A204.1 (cell line): ENCODE data around the gene GSC2.

Experiments
- FAIRE-seq: peaks from 2 replicates; lab custom pipeline; 2012; peaks lifted over from hg19 to GRCh38; lab: Jason Lieb, UNC

GSC2 gene

DNA sequence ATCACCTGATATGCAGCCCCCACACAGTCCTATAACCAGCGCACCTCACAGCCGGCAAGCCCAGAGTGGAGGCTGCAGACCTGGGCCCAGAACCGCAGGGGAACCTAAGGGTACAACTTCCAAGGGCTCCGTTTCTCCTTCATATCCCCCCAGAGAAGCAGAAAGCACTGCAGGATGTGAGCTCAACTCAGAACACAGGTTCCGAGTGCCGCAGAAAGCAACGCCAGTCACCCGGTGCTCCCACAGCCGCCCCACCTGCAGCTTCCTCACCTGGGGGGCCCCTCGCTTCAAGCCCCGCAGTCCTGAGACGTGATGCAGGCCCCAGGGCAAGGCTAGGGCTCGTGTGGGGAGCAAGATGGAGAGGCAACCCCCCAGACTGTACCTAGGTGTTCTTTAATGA, 16.5 kb downstream of the GSC2 start:
- no peak for FAIRE-seq

DNA sequence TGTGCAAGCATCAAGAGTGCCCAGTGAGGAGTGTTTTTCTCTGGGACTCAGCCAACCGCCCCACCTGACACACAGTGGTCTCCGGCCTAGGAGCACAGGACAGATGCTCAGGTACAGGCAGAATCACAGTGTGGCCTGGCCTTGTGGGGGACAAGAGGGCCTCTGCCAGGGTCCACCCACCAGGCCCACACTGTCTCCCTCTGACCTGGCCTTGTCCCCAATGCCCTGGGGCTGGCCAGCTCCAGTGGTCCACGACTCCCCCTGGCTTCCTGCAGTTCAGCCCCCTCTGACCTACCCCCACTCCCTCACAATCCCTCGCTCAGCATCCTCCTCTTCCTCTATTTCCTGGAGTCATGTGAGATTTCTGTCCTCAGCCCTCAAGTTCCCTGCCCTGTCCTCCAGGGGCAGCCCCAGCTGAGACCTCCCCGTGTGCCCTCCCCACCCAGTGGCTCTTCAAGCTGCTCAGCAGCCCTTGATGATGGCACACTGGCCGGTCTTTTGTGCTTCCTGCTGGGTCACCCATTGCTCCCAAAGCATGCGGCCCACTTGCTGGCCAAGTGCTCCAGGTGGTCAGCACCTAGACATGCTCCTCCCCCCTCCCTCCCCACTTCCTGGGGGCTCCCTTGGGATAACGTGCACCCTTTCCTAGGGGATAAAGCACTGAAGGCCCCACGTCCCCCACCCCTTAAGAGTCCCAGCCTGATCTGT, 17.2 kb downstream of the GSC2 start:
- FAIRE-seq, result no peak

- FAIRE-seq, result no peak
Measured at GRCh38 chr22:19132153-19132552, 17.9 kb downstream of the GSC2 start.

GRCh38 chr22:19131685-19132015, 18.4 kb downstream of the GSC2 start:
- no peak for FAIRE-seq

GRCh38 chr22:19130959-19131684, 19.0 kb downstream of the GSC2 start, which contains the start of gene TSSK2:
TSS of gene TSSK2 (plus strand) at chr22:19131308. CDS start at chr22:19131400, 92 bp downstream.
- no peak for FAIRE-seq

GRCh38 chr22:19129871-19130270, 20.2 kb downstream of the GSC2 start:
- FAIRE-seq, result no peak

DNA sequence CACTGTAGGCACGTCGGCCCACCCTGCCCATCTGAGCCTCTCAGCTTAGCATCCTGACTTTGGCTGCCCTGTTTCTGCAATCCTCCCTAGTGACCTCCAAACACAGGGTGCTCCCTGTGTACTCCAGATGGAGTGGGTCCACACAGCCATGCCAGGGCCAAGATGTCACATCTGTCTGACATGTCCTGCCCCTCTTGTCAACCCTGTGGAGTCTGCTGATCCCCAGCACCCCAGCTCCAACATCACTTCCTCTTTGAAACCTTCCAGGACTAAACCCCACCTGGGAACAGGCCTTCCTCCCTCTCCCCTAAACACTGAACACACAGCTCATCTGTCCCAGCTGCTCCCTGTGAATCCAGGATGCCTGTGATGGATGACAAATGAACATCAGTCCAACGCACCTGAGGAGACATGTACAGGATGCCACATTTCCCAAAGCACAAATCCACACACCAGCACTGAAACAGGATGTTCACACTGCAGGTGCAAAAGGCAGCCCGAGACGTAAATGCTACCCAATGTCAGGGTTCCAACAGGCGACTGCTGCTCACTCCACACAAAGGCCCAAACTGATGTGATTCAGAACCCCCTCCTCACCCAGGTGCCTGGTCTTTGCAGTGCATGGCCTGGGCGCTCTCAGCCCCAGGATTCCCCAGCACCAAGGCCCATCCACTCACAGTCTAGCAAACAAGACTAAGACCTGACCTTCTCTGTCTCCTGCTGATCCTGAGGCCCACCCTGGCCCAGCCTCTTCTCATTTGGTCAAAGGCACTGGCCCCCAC, 21.0 kb downstream of the GSC2 start:
- no peak for FAIRE-seq

DNA sequence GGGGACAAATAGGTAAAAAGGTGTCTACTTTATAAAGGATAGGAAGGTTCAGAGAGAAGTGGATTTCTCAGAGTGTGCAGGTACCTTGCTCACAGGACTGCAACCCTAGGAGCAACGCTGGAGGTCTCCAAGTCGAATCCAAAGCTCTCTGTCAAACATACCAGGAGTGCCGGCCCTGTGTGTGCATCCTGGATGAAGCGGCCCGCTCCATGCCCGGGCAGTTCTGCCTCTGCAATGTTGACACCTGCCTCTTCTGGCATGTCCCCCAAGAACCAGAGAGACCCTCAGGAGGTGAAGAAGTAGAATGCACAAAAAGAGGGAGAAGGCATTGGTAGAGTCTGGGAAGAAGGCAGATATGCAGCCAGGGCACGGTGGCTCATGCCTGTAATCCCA, 22.1 kb downstream of the GSC2 start:
- FAIRE-seq, result no peak

DNA sequence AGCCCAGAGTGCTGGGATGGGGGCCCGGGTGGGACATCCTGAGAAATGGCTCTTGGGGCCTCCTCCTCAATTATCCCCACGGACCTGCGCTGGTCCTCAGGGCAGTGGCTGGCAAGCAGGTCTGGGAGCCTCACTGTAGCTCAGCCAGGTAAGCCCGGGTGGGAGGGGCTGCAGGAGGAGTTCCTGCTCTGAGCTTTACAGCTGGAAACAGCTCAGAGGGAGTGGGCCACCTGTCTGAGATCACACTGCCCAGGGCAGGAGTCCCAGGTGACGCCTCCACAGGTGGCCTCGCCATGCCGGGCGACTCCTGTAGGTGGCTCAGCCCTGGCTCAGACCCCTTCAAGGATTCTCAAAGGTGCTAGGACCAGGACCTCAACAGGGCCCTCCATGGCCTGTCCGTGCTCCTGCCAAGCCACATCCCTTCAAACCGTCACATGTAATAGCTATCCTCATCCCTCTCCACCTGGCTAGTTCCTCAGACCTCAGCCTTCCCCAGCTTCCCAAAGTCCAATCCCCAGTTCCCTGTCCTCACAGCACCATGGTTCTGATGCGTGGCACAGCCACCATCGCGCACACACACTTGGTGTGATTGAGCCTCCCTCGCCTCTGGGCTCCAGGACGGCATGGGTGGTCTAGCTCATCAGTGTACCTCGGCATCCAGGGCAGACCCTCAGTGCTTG, 22.6 kb downstream of the GSC2 start:
- no peak for FAIRE-seq

DNA sequence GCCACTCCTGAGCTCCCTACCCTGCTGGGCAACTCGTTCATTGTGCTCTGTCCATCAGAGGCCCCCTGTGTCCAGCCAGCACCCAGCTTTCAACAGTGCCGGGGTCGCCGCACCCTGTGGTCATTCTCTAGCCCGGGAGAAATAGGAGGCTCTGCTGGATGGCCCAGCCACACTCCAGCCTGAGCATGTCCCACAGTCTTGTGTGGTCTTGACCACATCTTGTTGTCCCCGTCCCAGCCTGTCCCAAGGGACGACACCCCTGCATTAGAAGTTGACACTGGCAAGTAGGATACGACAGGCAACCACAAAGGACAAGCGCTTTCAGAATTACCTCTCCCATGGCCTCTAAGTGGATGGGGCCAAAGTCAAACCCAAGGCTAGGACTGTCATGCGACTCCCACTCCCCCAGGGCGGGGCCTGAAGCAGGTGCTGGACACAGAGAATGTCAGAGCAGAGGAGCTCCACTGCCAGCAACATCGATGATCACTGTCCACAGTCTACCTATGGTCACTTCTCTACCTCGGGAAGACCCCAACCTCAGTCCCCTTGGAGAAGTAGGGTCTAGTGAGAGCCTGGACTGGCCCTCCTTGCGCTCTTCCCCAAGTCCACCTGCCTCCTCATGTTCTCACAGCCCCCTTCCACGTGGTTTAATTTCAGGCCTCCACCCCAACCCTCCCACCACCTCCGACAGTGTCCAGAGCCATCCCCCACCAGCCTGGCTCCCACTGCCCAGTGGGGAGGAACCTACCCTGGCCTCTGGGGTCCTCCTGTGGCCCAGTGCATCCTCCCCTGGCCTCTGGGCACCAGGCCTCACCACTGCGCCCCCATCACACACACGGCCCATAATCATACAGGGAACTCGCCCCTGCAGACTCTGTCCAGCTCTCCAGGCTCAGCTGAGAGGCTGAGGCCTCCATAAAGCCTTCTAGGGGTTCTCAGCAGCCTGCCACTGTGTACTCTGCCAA, 23.5 kb downstream of the GSC2 start:
- no peak for FAIRE-seq

GRCh38 chr22:19125474-19126308, 24.4 kb downstream of the GSC2 start:
- FAIRE-seq, result no peak

DNA sequence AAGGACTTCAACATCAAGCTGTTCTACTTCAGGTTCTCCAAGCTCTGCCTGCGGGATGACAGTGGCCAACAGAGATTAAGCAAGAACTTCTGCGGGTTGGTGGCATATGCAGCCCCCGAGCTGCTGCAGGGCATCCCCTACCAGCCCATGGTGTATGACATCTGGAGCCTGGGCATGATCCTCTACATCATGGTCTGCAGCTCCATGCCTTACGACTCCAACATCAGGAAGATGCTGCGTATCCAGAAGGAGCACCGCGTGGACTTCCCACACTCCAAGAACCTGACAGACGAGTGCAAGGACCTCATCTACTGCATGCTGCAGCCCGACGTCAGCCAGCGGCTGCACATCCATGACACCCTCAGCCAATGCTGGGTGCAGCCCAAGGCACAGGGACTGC, 25.1 kb downstream of the GSC2 start:
- FAIRE-seq, result no peak

DNA sequence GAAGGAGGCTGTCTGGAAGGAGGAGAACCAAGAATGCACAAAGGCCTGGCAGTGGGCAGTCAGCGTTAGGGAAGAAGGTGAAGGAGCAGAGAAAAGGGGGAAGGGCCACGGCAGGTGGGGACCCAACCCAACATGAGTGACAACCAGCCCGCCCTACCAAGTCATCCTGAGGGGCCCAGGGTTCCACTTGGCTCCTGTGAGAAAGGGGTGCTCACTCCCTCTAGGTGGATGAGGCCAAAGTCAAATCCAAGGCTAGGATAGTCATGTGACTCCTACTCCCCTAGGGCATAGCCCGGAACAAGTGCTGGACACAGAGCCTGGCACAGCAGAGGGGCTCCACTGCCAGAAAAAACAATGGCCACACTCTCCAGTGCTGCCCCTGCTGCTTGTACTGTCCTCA, 25.7 kb downstream of the GSC2 start:
- no peak for FAIRE-seq

DNA sequence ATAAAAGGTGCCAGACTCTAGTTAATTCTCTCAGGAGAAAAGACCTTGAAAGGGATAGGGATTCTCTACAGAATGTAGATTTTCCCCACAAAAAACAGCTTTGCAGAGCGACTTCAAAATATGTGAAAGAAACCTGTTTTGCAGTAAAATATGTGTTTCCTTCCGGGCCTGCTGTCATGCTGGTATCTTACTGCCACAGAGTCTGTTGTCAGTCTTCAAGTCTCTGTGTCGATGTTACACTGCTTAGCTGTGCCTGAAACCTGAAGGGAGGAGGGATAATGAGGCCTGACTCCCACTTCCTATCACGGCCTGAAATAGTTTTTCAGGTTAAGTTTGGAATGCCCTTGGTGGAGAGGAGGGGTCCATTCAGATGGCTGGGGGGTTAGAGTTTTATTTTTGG, 26.2 kb downstream of the GSC2 start:
- no peak for FAIRE-seq

GRCh38 chr22:19122752-19123492, 27.2 kb downstream of the GSC2 start:
- no peak for FAIRE-seq

- FAIRE-seq, result no peak
Measured at GRCh38 chr22:19122143-19122751, 27.8 kb downstream of the GSC2 start, which contains the start of gene DGCR2. TSS of gene DGCR2 (minus strand) at chr22:19122412. CDS start at chr22:19122206, 206 bp downstream.

DNA sequence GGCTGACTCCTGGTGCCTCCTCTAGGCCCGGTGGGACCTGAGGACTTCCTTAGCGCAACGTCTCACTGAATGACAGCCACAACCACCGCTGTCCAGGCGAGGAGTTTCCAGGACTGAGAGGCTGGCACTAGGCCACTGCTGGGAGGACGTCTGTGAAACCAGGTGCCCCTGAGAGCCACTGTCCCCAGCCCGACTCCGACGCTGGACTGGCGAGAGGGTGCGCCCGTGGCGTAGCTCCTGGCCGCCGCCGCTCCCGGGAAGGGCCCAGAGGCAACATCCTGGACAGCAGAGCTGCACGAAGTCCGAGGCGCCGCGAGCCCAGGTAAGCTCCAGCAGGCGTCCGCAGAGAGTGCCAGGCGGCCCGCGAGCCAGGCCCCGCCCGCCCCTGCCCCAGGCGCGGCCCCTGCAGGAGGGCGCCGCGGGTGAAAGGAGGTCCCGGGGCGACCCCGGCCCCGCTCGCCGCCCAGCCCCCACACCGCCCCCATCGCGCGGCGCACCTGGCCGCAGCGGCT, 28.4 kb downstream of the GSC2 start:
- FAIRE-seq, result no peak

DNA sequence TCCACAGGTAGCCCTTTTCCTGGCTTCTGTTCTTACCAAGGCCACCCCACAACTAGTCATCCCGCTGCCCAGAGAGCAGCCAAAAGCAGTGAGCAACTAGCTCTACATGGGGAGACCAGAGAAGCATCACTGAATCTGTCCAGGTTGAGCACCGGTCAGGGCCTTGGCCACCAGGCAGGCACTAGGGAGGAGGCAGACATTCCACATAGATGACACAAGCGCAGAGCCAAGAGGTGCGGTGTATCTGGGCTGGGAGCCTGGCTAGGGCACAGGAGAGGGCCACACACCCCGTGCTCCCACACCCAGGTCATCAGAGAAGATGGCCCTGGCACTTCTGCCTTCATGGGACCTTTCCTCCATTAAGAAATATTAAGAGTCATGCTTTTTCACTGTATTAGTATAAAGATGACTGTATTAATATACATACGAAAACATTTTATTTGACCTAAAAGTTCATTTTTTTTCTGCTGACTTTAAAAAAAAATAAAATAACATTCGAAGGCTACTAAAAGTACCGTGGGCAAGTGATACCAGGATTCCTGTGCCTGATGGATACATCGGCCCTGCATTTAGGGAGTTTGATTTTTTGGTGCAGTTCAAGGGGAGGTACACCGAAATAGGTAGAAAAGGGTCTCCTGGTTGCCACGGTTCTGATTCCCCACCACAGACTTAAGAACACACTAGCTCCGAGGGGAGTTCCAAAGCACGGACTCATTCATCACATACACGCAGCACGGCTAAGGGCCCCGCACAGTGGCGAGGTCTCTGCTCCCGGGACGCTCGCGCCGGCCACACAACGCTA, 29.1 kb downstream of the GSC2 start:
- FAIRE-seq, result no peak
